Activated T-helper 1 cell treated with anti-CD3 and anti-CD28 coated beads, Interleukin-2, amount 50 U/mL, for 16 hours (primary cell): ENCODE results near the gene ERICH6.
"Not testable (repeated sequence)": the region's sequence is repeated elsewhere in the genome, so short reads cannot be mapped to it uniquely, and the experiment has no call there.

Experiments used
- DNase-seq, 2 donors: peaks; one replicate each; pipeline ENCODE4 v3.0.0-alpha.2; 2020; ENCODE audit warnings: low read depth in 1 of 2, low spot score in 1 of 2

Gene ERICH6

GRCh38 chr3:150682824-150683223 lies 20.9 kb downstream of the ERICH6 start:
- no peak for DNase-seq

GRCh38 chr3:150682279-150682678 lies 21.4 kb downstream of the ERICH6 start:
- no peak for DNase-seq

GRCh38 chr3:150681057-150681456 lies 22.7 kb downstream of the ERICH6 start:
- no peak for DNase-seq

- DNase-seq: no peak
Observed at GRCh38 chr3:150680562-150680961, 23.2 kb downstream of the ERICH6 start.

GRCh38 chr3:150675587-150675986 lies 28.1 kb downstream of the ERICH6 start:
- no peak for DNase-seq

GRCh38 chr3:150673966-150674365 lies 29.8 kb downstream of the ERICH6 start:
- DNase-seq: no peak

GRCh38 chr3:150666167-150666566 lies 37.6 kb downstream of the ERICH6 start:
- no peak for DNase-seq

GRCh38 chr3:150663461-150663860 lies 40.3 kb downstream of the ERICH6 start:
- no peak for DNase-seq

- no peak for DNase-seq
Observed at GRCh38 chr3:150662410-150663200, 41.1 kb downstream of the ERICH6 start.

GRCh38 chr3:150656316-150656715 lies 47.4 kb downstream of the ERICH6 start:
- no peak for DNase-seq

- no peak for DNase-seq
Observed at GRCh38 chr3:150653110-150653561, 50.6 kb downstream of the ERICH6 start.

GRCh38 chr3:150640256-150640655 lies 63.5 kb downstream of the ERICH6 start:
- DNase-seq: no peak

GRCh38 chr3:150639262-150639661 lies 64.5 kb downstream of the ERICH6 start:
- no peak for DNase-seq

GRCh38 chr3:150636258-150636657 lies 67.5 kb downstream of the ERICH6 start:
- DNase-seq: no peak

GRCh38 chr3:150635526-150635925 lies 68.2 kb downstream of the ERICH6 start:
- DNase-seq: no peak

- no peak for DNase-seq
Observed at GRCh38 chr3:150635076-150635475, 68.6 kb downstream of the ERICH6 start.

- no peak for DNase-seq
Observed at GRCh38 chr3:150631515-150632221, 72.1 kb downstream of the ERICH6 start.

- DNase-seq: no peak
Observed at GRCh38 chr3:150627557-150627956, 76.2 kb downstream of the ERICH6 start.

GRCh38 chr3:150626148-150626930 lies 77.4 kb downstream of the ERICH6 start:
- DNase-seq: no peak

GRCh38 chr3:150623945-150624344 lies 79.8 kb downstream of the ERICH6 start:
- no peak for DNase-seq

- not testable (repeated sequence) for DNase-seq
Observed at GRCh38 chr3:150622955-150623354, 80.8 kb downstream of the ERICH6 start.
